ENCODE results near the gene DHRS1.

The DHRS1 gene

DNA sequence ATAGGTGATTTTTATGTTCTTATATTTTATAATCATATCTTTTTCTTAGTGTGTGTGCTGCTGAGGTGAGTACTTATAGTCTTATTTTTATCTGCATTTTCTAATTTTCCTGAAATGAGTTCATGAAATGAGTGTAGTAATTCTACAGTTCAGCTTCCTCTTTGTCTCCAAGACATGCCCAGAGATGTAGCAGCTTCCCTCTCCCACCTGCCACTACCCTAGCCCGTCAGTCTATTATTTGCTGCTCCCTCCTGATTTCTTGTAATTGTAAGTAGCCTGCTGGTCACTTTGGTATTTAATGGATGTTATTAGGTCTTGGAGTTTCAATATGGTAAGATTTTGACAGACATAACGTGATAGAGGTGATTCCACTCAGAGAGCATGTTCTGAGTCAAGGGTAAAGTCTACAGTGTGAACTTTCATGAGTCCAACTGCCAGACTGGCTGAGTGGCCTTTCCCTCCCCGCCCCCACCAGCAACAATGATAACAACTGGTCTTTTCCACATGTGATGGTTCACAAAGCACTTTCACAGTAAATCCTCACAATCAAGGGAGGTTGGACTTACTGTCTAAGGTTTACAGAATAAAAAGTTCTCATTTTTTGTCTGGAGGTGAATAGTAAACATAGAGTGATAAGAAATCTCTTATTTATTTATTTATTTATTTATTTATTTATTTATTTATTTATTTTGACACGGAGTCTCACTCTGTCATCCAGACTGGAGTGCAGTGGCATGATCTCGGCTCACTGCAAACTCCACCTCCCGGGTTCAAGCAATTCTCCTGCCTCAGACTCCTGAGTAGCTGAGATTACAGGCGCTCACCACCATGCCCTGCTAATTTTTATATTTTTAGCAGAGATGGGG lies 44.4 kb upstream of the DHRS1 start (continued):
- 0 out of 2 replicates have a peak, but pooled peaks have one; percentile 41 for TF ChIP-seq ZBTB21 (tag by site-specific recombination; IDR thresholded peaks at IDR 0.05)
- no peak for TF ChIP-seq ZNF544 (tag by site-specific recombination; IDR thresholded peaks at IDR 0.05)

- ChIA-PET POLR2A (no interaction called here), CTCF (interaction anchor here (1.6 to 2.8 kb wide), 2 partner anchors 9 to 10 kb away, joined by 6 to 17 read pairs; no protein-coding TSS in a partner anchor)
- no peak overlapping the region for H3K27ac ChIP-seq (ENCODE audit: extremely low read depth, low read depth, low read length)
- no peak overlapping the region for H3K4me3 ChIP-seq (ENCODE audit: low read depth, low read length)
- no peak for TF ChIP-seq ZNF76 (tag by site-specific recombination; IDR thresholded peaks at IDR 0.05; ENCODE audit: borderline replicate concordance, low read depth)
- TF ChIP-seq, protein P1, sequence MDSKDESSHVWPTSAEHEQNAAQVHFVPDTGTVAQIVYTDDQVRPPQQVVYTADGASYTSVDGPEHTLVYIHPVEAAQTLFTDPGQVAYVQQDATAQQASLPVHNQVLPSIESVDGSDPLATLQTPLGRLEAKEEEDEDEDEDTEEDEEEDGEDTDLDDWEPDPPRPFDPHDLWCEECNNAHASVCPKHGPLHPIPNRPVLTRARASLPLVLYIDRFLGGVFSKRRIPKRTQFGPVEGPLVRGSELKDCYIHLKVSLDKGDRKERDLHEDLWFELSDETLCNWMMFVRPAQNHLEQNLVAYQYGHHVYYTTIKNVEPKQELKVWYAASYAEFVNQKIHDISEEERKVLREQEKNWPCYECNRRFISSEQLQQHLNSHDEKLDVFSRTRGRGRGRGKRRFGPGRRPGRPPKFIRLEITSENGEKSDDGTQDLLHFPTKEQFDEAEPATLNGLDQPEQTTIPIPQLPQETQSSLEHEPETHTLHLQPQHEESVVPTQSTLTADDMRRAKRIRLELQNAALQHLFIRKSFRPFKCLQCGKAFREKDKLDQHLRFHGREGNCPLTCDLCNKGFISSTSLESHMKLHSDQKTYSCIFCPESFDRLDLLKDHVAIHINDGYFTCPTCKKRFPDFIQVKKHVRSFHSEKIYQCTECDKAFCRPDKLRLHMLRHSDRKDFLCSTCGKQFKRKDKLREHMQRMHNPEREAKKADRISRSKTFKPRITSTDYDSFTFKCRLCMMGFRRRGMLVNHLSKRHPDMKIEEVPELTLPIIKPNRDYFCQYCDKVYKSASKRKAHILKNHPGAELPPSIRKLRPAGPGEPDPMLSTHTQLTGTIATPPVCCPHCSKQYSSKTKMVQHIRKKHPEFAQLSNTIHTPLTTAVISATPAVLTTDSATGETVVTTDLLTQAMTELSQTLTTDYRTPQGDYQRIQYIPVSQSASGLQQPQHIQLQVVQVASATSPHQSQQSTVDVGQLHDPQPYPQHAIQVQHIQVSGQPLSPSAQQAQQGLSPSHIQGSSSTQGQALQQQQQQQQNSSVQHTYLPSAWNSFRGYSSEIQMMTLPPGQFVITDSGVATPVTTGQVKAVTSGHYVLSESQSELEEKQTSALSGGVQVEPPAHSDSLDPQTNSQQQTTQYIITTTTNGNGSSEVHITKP (tag by site-specific recombination; IDR thresholded peaks at IDR 0.05) = peak; percentile 75
- no peaks in the 10 kb centered on the region for H3K36me3 ChIP-seq (ENCODE audit: control insufficient read depth in 2 of 2, insufficient read depth in 1 of 2, low read length in 2 of 2)
- H3K9me3 ChIP-seq (ENCODE audit: control insufficient read depth, insufficient read depth, low read depth, low read length) = no peaks in the 10 kb centered on the region
- H3K4me1 ChIP-seq (ENCODE audit: control insufficient read depth, insufficient read depth, low read length) = no peaks in the 10 kb centered on the region
Observed at GRCh38 chr14:24342889-24343288, 43.3 kb upstream of the DHRS1 start.

- Histone ChIP-seq H3K36me3 (ENCODE audit: control insufficient read depth in 2 of 2, insufficient read depth in 1 of 2, low read length in 2 of 2) (no peaks in the 10 kb centered on the region), H3K4me1 (ENCODE audit: control insufficient read depth, insufficient read depth, low read length) (no peaks in the 10 kb centered on the region), H3K4me3 (ENCODE audit: low read depth, low read length) (no peak overlapping the region), H3K27ac (ENCODE audit: extremely low read depth, low read depth, low read length) (no peak overlapping the region), H3K9me3 (ENCODE audit: control insufficient read depth, insufficient read depth, low read depth, low read length) (no peaks in the 10 kb centered on the region)
- ChIA-PET CTCF (interaction anchor here (0.7 to 2.2 kb wide), 4 partner anchors 10 to 96 kb away, joined by 3 to 10 read pairs (median 4); no protein-coding TSS in a partner anchor), POLR2A (no interaction called here)
- TF ChIP-seq ZNF510 (tag by site-specific recombination; IDR thresholded peaks at IDR 0.05; ENCODE audit: insufficient replicate concordance) (no peak), ZNF488 (tag by site-specific recombination; IDR thresholded peaks at IDR 0.05) (no peak), ZNF302 (tag by site-specific recombination; IDR thresholded peaks at IDR 0.05; ENCODE audit: low read depth) (no peak), ZBTB49 (tag by site-specific recombination; IDR thresholded peaks at IDR 0.05; ENCODE audit: low read depth) (no peak), HOXC10 (CRISPR knock-in tag; IDR thresholded peaks at IDR 0.05) (no peak), ZSCAN30 (tag by site-specific recombination; IDR thresholded peaks at IDR 0.05) (no peak), ZSCAN5A (tag by site-specific recombination; IDR thresholded peaks at IDR 0.05) (no peak), SALL2 (tag by site-specific recombination; IDR thresholded peaks at IDR 0.05; ENCODE audit: borderline replicate concordance) (no peak), ZFHX2 (tag by site-specific recombination; conservative IDR thresholded peaks at IDR 0.05) (no peak), ZNF704 (tag by site-specific recombination; IDR thresholded peaks at IDR 0.05) (no peak), ZNF610 (tag by site-specific recombination; IDR thresholded peaks at IDR 0.05; ENCODE audit: borderline replicate concordance) (no peak)
- TF ChIP-seq, protein P2, sequence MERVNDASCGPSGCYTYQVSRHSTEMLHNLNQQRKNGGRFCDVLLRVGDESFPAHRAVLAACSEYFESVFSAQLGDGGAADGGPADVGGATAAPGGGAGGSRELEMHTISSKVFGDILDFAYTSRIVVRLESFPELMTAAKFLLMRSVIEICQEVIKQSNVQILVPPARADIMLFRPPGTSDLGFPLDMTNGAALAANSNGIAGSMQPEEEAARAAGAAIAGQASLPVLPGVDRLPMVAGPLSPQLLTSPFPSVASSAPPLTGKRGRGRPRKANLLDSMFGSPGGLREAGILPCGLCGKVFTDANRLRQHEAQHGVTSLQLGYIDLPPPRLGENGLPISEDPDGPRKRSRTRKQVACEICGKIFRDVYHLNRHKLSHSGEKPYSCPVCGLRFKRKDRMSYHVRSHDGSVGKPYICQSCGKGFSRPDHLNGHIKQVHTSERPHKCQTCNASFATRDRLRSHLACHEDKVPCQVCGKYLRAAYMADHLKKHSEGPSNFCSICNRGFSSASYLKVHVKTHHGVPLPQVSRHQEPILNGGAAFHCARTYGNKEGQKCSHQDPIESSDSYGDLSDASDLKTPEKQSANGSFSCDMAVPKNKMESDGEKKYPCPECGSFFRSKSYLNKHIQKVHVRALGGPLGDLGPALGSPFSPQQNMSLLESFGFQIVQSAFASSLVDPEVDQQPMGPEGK (tag by site-specific recombination; IDR thresholded peaks at IDR 0.05) = no peak
- TF ChIP-seq, protein P3, sequence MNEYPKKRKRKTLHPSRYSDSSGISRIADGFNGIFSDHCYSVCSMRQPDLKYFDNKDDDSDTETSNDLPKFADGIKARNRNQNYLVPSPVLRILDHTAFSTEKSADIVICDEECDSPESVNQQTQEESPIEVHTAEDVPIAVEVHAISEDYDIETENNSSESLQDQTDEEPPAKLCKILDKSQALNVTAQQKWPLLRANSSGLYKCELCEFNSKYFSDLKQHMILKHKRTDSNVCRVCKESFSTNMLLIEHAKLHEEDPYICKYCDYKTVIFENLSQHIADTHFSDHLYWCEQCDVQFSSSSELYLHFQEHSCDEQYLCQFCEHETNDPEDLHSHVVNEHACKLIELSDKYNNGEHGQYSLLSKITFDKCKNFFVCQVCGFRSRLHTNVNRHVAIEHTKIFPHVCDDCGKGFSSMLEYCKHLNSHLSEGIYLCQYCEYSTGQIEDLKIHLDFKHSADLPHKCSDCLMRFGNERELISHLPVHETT (tag by site-specific recombination; IDR thresholded peaks at IDR 0.05) = no peak
Observed at GRCh38 chr14:24340606-24341005, 41.0 kb upstream of the DHRS1 start.

All from HEK293 (cell line).